ENCODE results near the gene CYTH1. TPM values are rescaled to one million over a fixed set of nuclear protein-coding genes. Genes with fewer than 3 reads are reported as not detected.

CYTH1 gene
- total RNA-seq, 1 experiment from 2014 or later = 34.3 TPM

DNA sequence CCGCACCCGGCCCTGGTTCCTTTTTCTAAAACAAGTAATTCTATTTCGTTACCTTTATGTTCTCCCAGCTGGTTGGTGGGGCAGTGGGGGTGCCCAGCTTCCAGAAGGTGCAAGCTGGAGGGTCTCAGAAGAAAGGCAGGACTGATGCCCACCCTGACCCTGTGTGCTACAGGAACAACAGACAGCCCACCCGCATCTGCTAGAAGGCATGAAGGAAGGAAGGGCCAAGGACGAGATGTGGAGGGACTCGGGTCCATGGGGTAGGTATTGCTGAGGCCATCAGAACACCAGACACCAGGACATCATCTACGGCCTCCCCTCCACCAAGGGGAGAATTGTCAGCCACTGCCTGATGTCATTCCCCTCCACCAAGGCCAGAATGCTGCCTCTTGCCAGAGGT lies 6.4 kb upstream of the CYTH1 start:
- BruUV-seq (replicated peaks) = no TSS peak
- H3K9me2 ChIP-seq (ENCODE audit: insufficient read depth) = no peaks in the 10 kb centered on the region
- TF ChIP-seq POLR2AphosphoS5 (IDR thresholded peaks at IDR 0.05; ENCODE audit: low read depth, low read length) (no peak), EGR1 (IDR thresholded peaks at IDR 0.05; ENCODE audit: low read depth) (no peak), YY1 (IDR thresholded peaks at IDR 0.05; ENCODE audit: extremely low read depth, insufficient replicate concordance, low read depth, low read length) (no peak), FOSL1 (IDR thresholded peaks at IDR 0.05; ENCODE audit: low read depth) (no peak), ELF1 (IDR thresholded peaks at IDR 0.05; ENCODE audit: borderline replicate concordance, low read depth) (no peak), TCF7L2 (IDR thresholded peaks at IDR 0.05; ENCODE audit: borderline replicate concordance, extremely low read depth, insufficient read depth, insufficient read length) (no peak), EZH2phosphoT487 (IDR thresholded peaks at IDR 0.05; ENCODE audit: borderline replicate concordance) (no peak), JUND (IDR thresholded peaks at IDR 0.05) (no peak), ZNF274 (IDR thresholded peaks at IDR 0.05; ENCODE audit: low read depth, low read length) (no peak), SRF (IDR thresholded peaks at IDR 0.05; ENCODE audit: low read depth) (no peak), POLR2A (IDR thresholded peaks at IDR 0.05; ENCODE audit: borderline replicate concordance, extremely low read depth, insufficient read depth, insufficient read length) (no peak)
- TF ChIP-seq, protein P1, sequence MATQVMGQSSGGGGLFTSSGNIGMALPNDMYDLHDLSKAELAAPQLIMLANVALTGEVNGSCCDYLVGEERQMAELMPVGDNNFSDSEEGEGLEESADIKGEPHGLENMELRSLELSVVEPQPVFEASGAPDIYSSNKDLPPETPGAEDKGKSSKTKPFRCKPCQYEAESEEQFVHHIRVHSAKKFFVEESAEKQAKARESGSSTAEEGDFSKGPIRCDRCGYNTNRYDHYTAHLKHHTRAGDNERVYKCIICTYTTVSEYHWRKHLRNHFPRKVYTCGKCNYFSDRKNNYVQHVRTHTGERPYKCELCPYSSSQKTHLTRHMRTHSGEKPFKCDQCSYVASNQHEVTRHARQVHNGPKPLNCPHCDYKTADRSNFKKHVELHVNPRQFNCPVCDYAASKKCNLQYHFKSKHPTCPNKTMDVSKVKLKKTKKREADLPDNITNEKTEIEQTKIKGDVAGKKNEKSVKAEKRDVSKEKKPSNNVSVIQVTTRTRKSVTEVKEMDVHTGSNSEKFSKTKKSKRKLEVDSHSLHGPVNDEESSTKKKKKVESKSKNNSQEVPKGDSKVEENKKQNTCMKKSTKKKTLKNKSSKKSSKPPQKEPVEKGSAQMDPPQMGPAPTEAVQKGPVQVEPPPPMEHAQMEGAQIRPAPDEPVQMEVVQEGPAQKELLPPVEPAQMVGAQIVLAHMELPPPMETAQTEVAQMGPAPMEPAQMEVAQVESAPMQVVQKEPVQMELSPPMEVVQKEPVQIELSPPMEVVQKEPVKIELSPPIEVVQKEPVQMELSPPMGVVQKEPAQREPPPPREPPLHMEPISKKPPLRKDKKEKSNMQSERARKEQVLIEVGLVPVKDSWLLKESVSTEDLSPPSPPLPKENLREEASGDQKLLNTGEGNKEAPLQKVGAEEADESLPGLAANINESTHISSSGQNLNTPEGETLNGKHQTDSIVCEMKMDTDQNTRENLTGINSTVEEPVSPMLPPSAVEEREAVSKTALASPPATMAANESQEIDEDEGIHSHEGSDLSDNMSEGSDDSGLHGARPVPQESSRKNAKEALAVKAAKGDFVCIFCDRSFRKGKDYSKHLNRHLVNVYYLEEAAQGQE (IDR thresholded peaks at IDR 0.05; ENCODE audit: low read depth) = no peak
- TF ChIP-seq, protein P2, sequence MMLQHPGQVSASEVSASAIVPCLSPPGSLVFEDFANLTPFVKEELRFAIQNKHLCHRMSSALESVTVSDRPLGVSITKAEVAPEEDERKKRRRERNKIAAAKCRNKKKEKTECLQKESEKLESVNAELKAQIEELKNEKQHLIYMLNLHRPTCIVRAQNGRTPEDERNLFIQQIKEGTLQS (IDR thresholded peaks at IDR 0.05) = no peak
- TF ChIP-seq, protein P3, sequence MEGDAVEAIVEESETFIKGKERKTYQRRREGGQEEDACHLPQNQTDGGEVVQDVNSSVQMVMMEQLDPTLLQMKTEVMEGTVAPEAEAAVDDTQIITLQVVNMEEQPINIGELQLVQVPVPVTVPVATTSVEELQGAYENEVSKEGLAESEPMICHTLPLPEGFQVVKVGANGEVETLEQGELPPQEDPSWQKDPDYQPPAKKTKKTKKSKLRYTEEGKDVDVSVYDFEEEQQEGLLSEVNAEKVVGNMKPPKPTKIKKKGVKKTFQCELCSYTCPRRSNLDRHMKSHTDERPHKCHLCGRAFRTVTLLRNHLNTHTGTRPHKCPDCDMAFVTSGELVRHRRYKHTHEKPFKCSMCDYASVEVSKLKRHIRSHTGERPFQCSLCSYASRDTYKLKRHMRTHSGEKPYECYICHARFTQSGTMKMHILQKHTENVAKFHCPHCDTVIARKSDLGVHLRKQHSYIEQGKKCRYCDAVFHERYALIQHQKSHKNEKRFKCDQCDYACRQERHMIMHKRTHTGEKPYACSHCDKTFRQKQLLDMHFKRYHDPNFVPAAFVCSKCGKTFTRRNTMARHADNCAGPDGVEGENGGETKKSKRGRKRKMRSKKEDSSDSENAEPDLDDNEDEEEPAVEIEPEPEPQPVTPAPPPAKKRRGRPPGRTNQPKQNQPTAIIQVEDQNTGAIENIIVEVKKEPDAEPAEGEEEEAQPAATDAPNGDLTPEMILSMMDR (IDR thresholded peaks at IDR 0.05 in 2 of 3, conservative IDR thresholded peaks at IDR 0.05 in 1 of 3; ENCODE audit: borderline replicate concordance in 1 of 3, insufficient read depth in 1 of 3, low read depth in 2 of 3, low read length in 2 of 3) = no peak
- TF ChIP-seq, protein P4, sequence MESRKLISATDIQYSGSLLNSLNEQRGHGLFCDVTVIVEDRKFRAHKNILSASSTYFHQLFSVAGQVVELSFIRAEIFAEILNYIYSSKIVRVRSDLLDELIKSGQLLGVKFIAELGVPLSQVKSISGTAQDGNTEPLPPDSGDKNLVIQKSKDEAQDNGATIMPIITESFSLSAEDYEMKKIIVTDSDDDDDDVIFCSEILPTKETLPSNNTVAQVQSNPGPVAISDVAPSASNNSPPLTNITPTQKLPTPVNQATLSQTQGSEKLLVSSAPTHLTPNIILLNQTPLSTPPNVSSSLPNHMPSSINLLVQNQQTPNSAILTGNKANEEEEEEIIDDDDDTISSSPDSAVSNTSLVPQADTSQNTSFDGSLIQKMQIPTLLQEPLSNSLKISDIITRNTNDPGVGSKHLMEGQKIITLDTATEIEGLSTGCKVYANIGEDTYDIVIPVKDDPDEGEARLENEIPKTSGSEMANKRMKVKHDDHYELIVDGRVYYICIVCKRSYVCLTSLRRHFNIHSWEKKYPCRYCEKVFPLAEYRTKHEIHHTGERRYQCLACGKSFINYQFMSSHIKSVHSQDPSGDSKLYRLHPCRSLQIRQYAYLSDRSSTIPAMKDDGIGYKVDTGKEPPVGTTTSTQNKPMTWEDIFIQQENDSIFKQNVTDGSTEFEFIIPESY (IDR thresholded peaks at IDR 0.05; ENCODE audit: extremely low read depth, insufficient replicate concordance, low read length) = no peak
- H3K36me3 ChIP-seq (ENCODE audit: control insufficient read depth in 1 of 2, insufficient read depth in 2 of 2, low read length in 2 of 2) = peaks cover 0 to 2% of the 10 kb centered on the region in 2 experiments; a peak in 1 of 4 replicates
- H3K9ac ChIP-seq (ENCODE audit: low read length) = no peak overlapping the region
- CTCF ChIA-PET = no interaction called here
- DNase-seq (ENCODE audit: low read depth, low spot score) (no peak), ATAC-seq (no peak)
- POLR2A ChIA-PET = no interaction called here
- RAD21 ChIA-PET (ENCODE audit: low non-redundant PET in 1 of 2, low total read pairs in 2 of 2, uncharacterized antibody in 2 of 2, unreplicated experiment in 2 of 2) = no interaction called here
- intact Hi-C loops (cut with micrococcal nuclease) = no loop called here
- H3K4me3 ChIP-seq (replicated peaks in 1 of 2; ENCODE audit: low read depth in 1 of 2, low read length in 2 of 2) = no peak overlapping the region
- no peak overlapping the region for H2AFZ ChIP-seq (ENCODE audit: low read depth, low read length, poor library complexity, severe bottlenecking)
- no peak overlapping the region for H3K4me2 ChIP-seq (ENCODE audit: low read length)
- H3K27ac ChIP-seq (ENCODE audit: low read depth, low read length) = no peak overlapping the region
- no peaks in the 10 kb centered on the region for H3K9me3 ChIP-seq (ENCODE audit: control insufficient read depth in 1 of 2, insufficient read depth in 1 of 2, low read depth in 1 of 2, low read length in 2 of 2)
- H4K20me1 ChIP-seq (ENCODE audit: insufficient read depth) = no peaks in the 10 kb centered on the region
- H3K27me3 ChIP-seq (ENCODE audit: insufficient read depth, low read length) = no peaks in the 10 kb centered on the region
- no peaks in the 10 kb centered on the region for H3K79me2 ChIP-seq (ENCODE audit: insufficient read depth, low read length)
- H3K4me1 ChIP-seq (ENCODE audit: control insufficient read depth in 1 of 2, insufficient read depth in 2 of 2, low read length in 2 of 2) = peaks cover 8 to 21% of the 10 kb centered on the region in 2 experiments

Measured in HCT116 (cell line).